HepG2 (cell line): ENCODE data around the gene C21orf91. TPM values are rescaled to one million over a fixed set of nuclear protein-coding genes. Genes with fewer than 3 reads are reported as not detected.

Experiments
- ATAC-seq: fragments of 200-7000 bp; cut with Tn5 transposase; 3 replicates; pipeline ENCODE4 v1.9.1; 2020; ENCODE audit warnings: mild to moderate bottlenecking, moderate library complexity
- BruUV-seq: library from RNA; stranded (reverse); fragments of 400-500 nt; replicated peaks from 2 replicates; lab custom pipeline; 2021; lab: Mats Ljungman, UMichigan
- CTCF ChIA-PET: fragments of 300-600 bp; formaldehyde crosslinking; extraction: SDS; loops from one replicate; lab custom pipeline; 2021; ENCODE audit warnings: low total read pairs, inconsistent platforms, low intra/inter-chr PET ratio; lab: Yijun Ruan, JAX
- POLR2A ChIA-PET: fragments of 350-600 bp; sonication (Branson Sonifier 250); formaldehyde crosslinking; loops from one replicate; lab custom pipeline; 2020; ENCODE audit warnings: antibody characterized with exemption, inconsistent platforms; lab: Yijun Ruan, JAX
- DNase-seq: peaks from one replicate; pipeline ENCODE4 v3.0.0-alpha.2; 2015; ENCODE audit warnings: low spot score
- FAIRE-seq: peaks from 3 replicates; lab custom pipeline; 2011; peaks lifted over from hg19 to GRCh38; lab: Jason Lieb, UNC
- H2AFZ ChIP-seq: one replicate; pipeline ENCODE4 v1.6.1; 2011; ENCODE audit warnings: low read length, inconsistent platforms
- H3K27ac ChIP-seq: fragments of 300-600 bp; 3 replicates; pipeline ENCODE4 v1.8.0; 2011; ENCODE audit warnings: mixed run types, mild to moderate bottlenecking, mixed read lengths, low read length, inconsistent platforms; ENCODE audit not compliant: insufficient read depth; ENCODE audit errors: extremely low read length
- H3K27me3 ChIP-seq, 2 experiments: fragments of 200-600 bp in 1 of 2; 2 replicates in 1 of 2; 3 replicates in 1 of 2; pipeline versions ENCODE4 v1.6.0 to v1.8.0; 2011; ENCODE audit warnings: low read length in 2 of 2, mild to moderate bottlenecking in 2 of 2, moderate library complexity in 2 of 2, inconsistent platforms in 1 of 2; ENCODE audit not compliant: insufficient read depth in 2 of 2, control insufficient read depth in 1 of 2
- H3K36me3 ChIP-seq, 2 experiments: fragments of 200-600 bp in 1 of 2; replicated peaks in 1 of 2; 2 replicates in 1 of 2; 3 replicates in 1 of 2; pipeline versions ENCODE4 v1.5.1 to v1.8.0; 2011; ENCODE audit warnings: low read length in 2 of 2, inconsistent platforms in 1 of 2; ENCODE audit not compliant: insufficient read depth in 2 of 2, control insufficient read depth in 1 of 2
- H3K4me1 ChIP-seq: 2 replicates; pipeline ENCODE4 v1.5.1; 2012; ENCODE audit warnings: low read length, inconsistent platforms; ENCODE audit not compliant: insufficient read depth
- H3K4me2 ChIP-seq: 2 replicates; pipeline ENCODE4 v1.6.0; 2011; ENCODE audit warnings: low read depth, low read length, inconsistent platforms
- H3K4me3 ChIP-seq, 3 experiments: fragments of 200-600 bp in 1 of 3; sonication (generic), shearing (Covaris generic) in 1 of 3; replicated peaks in 1 of 3; 2 replicates each; pipeline ENCODE4 v1.5.1; 2011 to 2016; ENCODE audit warnings: low read length in 3 of 3, inconsistent platforms in 2 of 3, low read depth in 2 of 3, mild to moderate bottlenecking in 2 of 3, control low read depth in 1 of 3, mixed read lengths in 1 of 3; ENCODE audit not compliant: insufficient read depth in 1 of 3
- H3K79me2 ChIP-seq: one replicate; pipeline ENCODE4 v1.6.1; 2011; ENCODE audit warnings: low read length, inconsistent platforms; ENCODE audit not compliant: insufficient read depth
- H3K9ac ChIP-seq: 2 replicates; pipeline ENCODE4 v1.6.0; 2011; ENCODE audit warnings: mild to moderate bottlenecking, low read depth, low read length, inconsistent platforms; ENCODE audit not compliant: insufficient read depth
- H3K9me3 ChIP-seq: 2 replicates; pipeline ENCODE4 v1.5.1; 2012; ENCODE audit warnings: mild to moderate bottlenecking, low read length
- H4K20me1 ChIP-seq: 2 replicates; pipeline ENCODE4 v1.6.0; 2011; ENCODE audit warnings: inconsistent platforms, mild to moderate bottlenecking, low read length, moderate library complexity; ENCODE audit not compliant: insufficient read depth
- CEBPZ ChIP-seq: IDR thresholded peaks from 2 replicates; pipeline ENCODE4 v1.6.1; 2012; ENCODE audit warnings: low read length, improper control_type of control experiment
- CHCHD3 ChIP-seq: sonication (generic); formaldehyde crosslinking; IDR thresholded peaks from 2 replicates; pipeline ENCODE4 v1.8.0; 2022; ENCODE audit warnings: mild to moderate bottlenecking, missing genetic modification reagents, moderate library complexity
- FIP1L1 ChIP-seq: fragments of 200-400 bp; formaldehyde crosslinking; IDR thresholded peaks from 2 replicates; pipeline ENCODE4 v1.6.1; 2018; ENCODE audit warnings: low read depth, mild to moderate bottlenecking, low read length, moderate library complexity, borderline replicate concordance; ENCODE audit not compliant: insufficient read depth
- HHEX ChIP-seq: IDR thresholded peaks from 2 replicates; pipeline ENCODE4 v1.6.1; 2016; ENCODE audit warnings: control low read depth
- HOXA9 ChIP-seq: sonication (generic); formaldehyde crosslinking; IDR thresholded peaks from 2 replicates; pipeline ENCODE4 v1.8.1; 2022; ENCODE audit warnings: missing genetic modification reagents, mild to moderate bottlenecking, moderate library complexity, borderline replicate concordance
- MIXL1 ChIP-seq: IDR thresholded peaks from 2 replicates; pipeline ENCODE4 v1.6.1; 2016
- SMAD9 ChIP-seq: sonication (generic); formaldehyde crosslinking; IDR thresholded peaks from 2 replicates; pipeline ENCODE4 v1.5.1; 2020; ENCODE audit warnings: mild to moderate bottlenecking, missing genetic modification reagents
- ZNF431 ChIP-seq: sonication (generic); formaldehyde crosslinking; IDR thresholded peaks from 2 replicates; pipeline ENCODE4 v1.9.0; 2022; ENCODE audit warnings: missing genetic modification reagents, low read depth, mild to moderate bottlenecking, borderline replicate concordance
- ZNF674 ChIP-seq: sonication (generic); formaldehyde crosslinking; IDR thresholded peaks from 2 replicates; pipeline ENCODE4 v1.5.0; 2020; ENCODE audit warnings: low read depth, mild to moderate bottlenecking, missing genetic modification reagents
- ZNF83 ChIP-seq: sonication (generic); formaldehyde crosslinking; IDR thresholded peaks from 2 replicates; pipeline ENCODE4 v1.4.0; 2020; ENCODE audit warnings: missing genetic modification reagents, mild to moderate bottlenecking, borderline replicate concordance
- ZSCAN25 ChIP-seq: sonication (generic); formaldehyde crosslinking; IDR thresholded peaks from 2 replicates; pipeline ENCODE4 v1.8.0; 2022; ENCODE audit warnings: mild to moderate bottlenecking, missing genetic modification reagents
- WGBS: methylation state at CpG from one replicate; pipeline ENCODE4 v1.1.6; 2017; ENCODE audit warnings: low lambda C conversion rate; 5-methylcytosine and 5-hydroxymethylcytosine counted together
- in situ Hi-C: cut with HindIII; loops from 2 replicates; pipeline ENCODE4 v1.10.0; 2017; ENCODE audit warnings: low pct_unique_long_range_greater_than_20kb; ENCODE audit not compliant: extremely low pct_ligation_motif_present
- intact Hi-C: fragments of 100-400 bp; cut with micrococcal nuclease; formaldehyde crosslinking; loops from one replicate; pipeline ENCODE4 v1.10.0; 2022; ENCODE audit not compliant: unreplicated experiment
- polyA plus RNA-seq, 8 experiments: library from polyadenylated mRNA; depleted of rRNA in 3 of 8; stranded (reverse) in 7 of 8; unstranded in 1 of 8; fragments of >200 nt; fragmentation: Illumina TruSeq in 4 of 8; extraction: Trizol in 4 of 8; gene quantifications; 2 replicates each; pipeline versions ENCODE4 v1.2.1 to v1.2.3, GENCODE V29; 2011 to 2016; ENCODE audit warnings: low read depth in 4 of 8, missing spikeins in 1 of 8, mixed read lengths in 1 of 8; ENCODE audit not compliant: insufficient read depth in 1 of 8
- total RNA-seq, 5 experiments: library from RNA; depleted of rRNA; stranded (reverse); fragments of >200 nt; fragmentation: Illumina TruSeq; extraction: Trizol; gene quantifications; 2 replicates each; pipeline ENCODE4 v1.2.3, GENCODE V29; 2016; ENCODE audit warnings: low read depth in 1 of 5

C21orf91 gene
- total and polyA plus RNA-seq, 2 of the 13 experiments (the other 11 are each of a cell fraction or from before 2014, with no cell fraction given), result 2.9 to 7.8 TPM

- TF ChIP-seq CHCHD3 (CRISPR knock-in tag) (no peak), ZNF83 (no peak), FIP1L1 (no peak), CEBPZ (no peak), ZNF431 (no peak), HHEX (CRISPR knock-in tag) (no peak), ZSCAN25 (no peak), HOXA9 (CRISPR knock-in tag) (no peak)
- TF ChIP-seq, all 625 proteins: peak for 0
Observed at GRCh38 chr21:17802572-17802971, 16.6 kb downstream of the C21orf91 start (continued).

- intact Hi-C loops (no loop called here), in situ Hi-C loops (no loop called here)
- DNase-seq (no peak), ATAC-seq (no peak), FAIRE-seq (no peak)
- H3K9me3 ChIP-seq, result no peaks in the 10 kb centered on the region
- H3K4me2 ChIP-seq, result no peak overlapping the region
- H2AFZ ChIP-seq, result no peak overlapping the region
- CTCF ChIA-PET, result no interaction called here
- peaks cover 19% of the 10 kb centered on the region for H3K4me1 ChIP-seq
- H3K9ac ChIP-seq, result no peak overlapping the region
- no peaks in the 10 kb centered on the region for H3K27me3 ChIP-seq
- TF ChIP-seq MIXL1 (CRISPR knock-in tag) (no peak), ZNF674 (no peak), SMAD9 (no peak)
- peaks cover under 1 to 14% of the 10 kb centered on the region in 2 experiments; a peak in 2 of 5 replicates for H3K36me3 ChIP-seq
- BruUV-seq, result no TSS peak
- no peaks in the 10 kb centered on the region for H3K79me2 ChIP-seq
- WGBS, result 98% methylated on average over 6 of the region's 6 CpGs
- POLR2A ChIA-PET, result interaction anchor here (1.3 kb wide), 1 partner anchor 19 kb away, joined by 3 read pairs; no protein-coding TSS in a partner anchor
- H4K20me1 ChIP-seq, result no peaks in the 10 kb centered on the region
- H3K27ac ChIP-seq, result no peak overlapping the region
- H3K4me3 ChIP-seq, result no peak overlapping the region
Observed at GRCh38 chr21:17799414-17800164, 19.6 kb downstream of the C21orf91 start.
